Measurements from ENCODE around the gene ANKZF1.

Gene ANKZF1

GRCh38 chr2:219274361-219274921, 44.8 kb downstream of the ANKZF1 start:
- Histone ChIP-seq H3K9me3 (ENCODE audit: control insufficient read depth, insufficient read depth, low read length) (no peaks in the 10 kb centered on the region), H3K27ac (ENCODE audit: low read length) (no peak overlapping the region), H3K27me3 (ENCODE audit: control insufficient read depth, insufficient read depth, low read length) (no peaks in the 10 kb centered on the region), H3K4me3 (ENCODE audit: low read length) (no peak overlapping the region), H3K36me3 (ENCODE audit: control insufficient read depth, insufficient read depth, low read length) (no peaks in the 10 kb centered on the region), H3K4me1 (ENCODE audit: control insufficient read depth, insufficient read depth, low read length) (peaks cover 9% of the 10 kb centered on the region; the same call in 1 of the 2 replicates)
- DNase-seq (ENCODE audit: low read depth, low spot score) = no peak
- WGBS (ENCODE audit: insufficient coverage, insufficient read length) = no CpG with 5 or more reads among the region's 6 CpGs

DNA sequence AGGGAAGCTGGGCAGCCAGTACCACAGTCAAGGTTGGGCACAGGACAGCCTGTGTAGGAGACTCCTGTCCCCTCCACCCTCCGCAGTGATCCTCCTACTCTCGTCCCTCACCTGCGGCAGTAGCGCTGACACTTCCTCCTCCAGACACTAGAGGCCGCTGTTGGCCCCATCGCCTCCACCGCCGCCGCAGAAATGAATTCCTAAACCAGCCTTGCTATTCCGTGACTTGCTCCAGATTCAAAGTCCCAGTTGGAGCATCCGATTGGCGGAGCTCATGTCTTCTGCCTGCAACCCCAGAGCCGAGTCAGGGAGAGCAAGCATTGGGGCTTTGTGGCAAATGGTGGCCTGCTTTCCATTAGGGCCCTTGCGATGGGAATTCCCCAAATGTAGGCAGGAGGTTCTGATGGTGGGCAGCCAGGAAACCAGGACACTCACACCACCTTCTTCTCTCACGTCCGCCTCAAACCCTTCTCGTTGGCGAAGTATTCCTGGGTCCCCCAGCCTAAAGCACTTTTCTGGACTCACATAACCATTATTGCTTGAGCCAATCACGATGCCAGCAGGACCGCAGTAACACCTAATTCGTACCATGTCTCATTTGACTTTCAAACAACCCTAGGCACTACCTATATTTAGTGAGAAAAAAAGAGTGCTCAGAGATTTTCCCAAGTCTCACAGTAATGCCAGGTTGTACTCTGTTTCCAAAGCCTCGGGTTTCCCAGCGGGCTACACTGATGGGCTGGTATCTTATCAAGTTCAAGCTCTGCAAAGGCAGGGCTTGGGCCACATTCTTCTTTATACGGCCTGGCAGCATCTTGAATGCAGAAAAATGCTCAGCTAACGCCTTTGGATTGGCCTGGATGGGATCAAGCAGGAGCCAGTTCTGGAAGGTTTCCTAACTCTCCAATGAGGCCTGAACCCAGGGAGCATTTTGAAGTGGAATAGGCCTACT, 48.4 kb downstream of the ANKZF1 start:
- Histone ChIP-seq H3K4me3 (ENCODE audit: low read length) (no peak overlapping the region), H3K27ac (ENCODE audit: low read length) (no peak overlapping the region), H3K27me3 (ENCODE audit: control insufficient read depth, insufficient read depth, low read length) (no peaks in the 10 kb centered on the region), H3K4me1 (ENCODE audit: control insufficient read depth, insufficient read depth, low read length) (peaks cover 9% of the 10 kb centered on the region; the same call in 1 of the 2 replicates), H3K9me3 (ENCODE audit: control insufficient read depth, insufficient read depth, low read length) (no peaks in the 10 kb centered on the region), H3K36me3 (ENCODE audit: control insufficient read depth, insufficient read depth, low read length) (no peaks in the 10 kb centered on the region)
- DNase-seq (ENCODE audit: low read depth, low spot score) = peak; percentile 70
- no CpG with 5 or more reads among the region's 25 CpGs for WGBS (ENCODE audit: insufficient coverage, insufficient read length)

GRCh38 chr2:219278655-219279150, 49.1 kb downstream of the ANKZF1 start:
- WGBS (ENCODE audit: insufficient coverage, insufficient read length) = no CpG with 5 or more reads among the region's 9 CpGs
- H3K4me1 ChIP-seq (ENCODE audit: control insufficient read depth, insufficient read depth, low read length) = peaks cover 9% of the 10 kb centered on the region; the same call in 1 of the 2 replicates

GRCh38 chr2:219279151-219279915, 49.7 kb downstream of the ANKZF1 start, which contains the start of gene DNAJB2:
TSS of gene DNAJB2 (plus strand) at chr2:219279366. CDS start at chr2:219279834, 468 bp downstream.
- DNase-seq (ENCODE audit: low read depth, low spot score) = peak; percentile 88
- peak within 1 kb of the TSS; percentile 38; the same call in 1 of the 2 replicates for H3K4me3 ChIP-seq (ENCODE audit: low read length)
- H3K27ac ChIP-seq (ENCODE audit: low read length) = no peak within 1 kb of the TSS
- H3K27me3 ChIP-seq (ENCODE audit: control insufficient read depth, insufficient read depth, low read length) = no peaks in the 10 kb centered on the region
- H3K9me3 ChIP-seq (ENCODE audit: control insufficient read depth, insufficient read depth, low read length) = no peaks in the 10 kb centered on the region
- 0 out of 2 replicates have a peak, but pooled peaks cover 1% of the 10 kb centered on the region for H3K36me3 ChIP-seq (ENCODE audit: control insufficient read depth, insufficient read depth, low read length)
- WGBS (ENCODE audit: insufficient coverage, insufficient read length) = no CpG with 5 or more reads among the region's 65 CpGs
- peaks cover 7% of the 10 kb centered on the region; the same call in 1 of the 2 replicates for H3K4me1 ChIP-seq (ENCODE audit: control insufficient read depth, insufficient read depth, low read length)

More at GRCh38 chr2:219278655-219279150, 49.1 kb downstream of the ANKZF1 start:
- no peaks in the 10 kb centered on the region for H3K36me3 ChIP-seq (ENCODE audit: control insufficient read depth, insufficient read depth, low read length)
- no peak for DNase-seq (ENCODE audit: low read depth, low spot score)
- no peak overlapping the region for H3K27ac ChIP-seq (ENCODE audit: low read length)
- H3K9me3 ChIP-seq (ENCODE audit: control insufficient read depth, insufficient read depth, low read length) = no peaks in the 10 kb centered on the region
- H3K27me3 ChIP-seq (ENCODE audit: control insufficient read depth, insufficient read depth, low read length) = no peaks in the 10 kb centered on the region
- peak overlapping the region; percentile 38; the same call in 1 of the 2 replicates for H3K4me3 ChIP-seq (ENCODE audit: low read length)

DNA sequence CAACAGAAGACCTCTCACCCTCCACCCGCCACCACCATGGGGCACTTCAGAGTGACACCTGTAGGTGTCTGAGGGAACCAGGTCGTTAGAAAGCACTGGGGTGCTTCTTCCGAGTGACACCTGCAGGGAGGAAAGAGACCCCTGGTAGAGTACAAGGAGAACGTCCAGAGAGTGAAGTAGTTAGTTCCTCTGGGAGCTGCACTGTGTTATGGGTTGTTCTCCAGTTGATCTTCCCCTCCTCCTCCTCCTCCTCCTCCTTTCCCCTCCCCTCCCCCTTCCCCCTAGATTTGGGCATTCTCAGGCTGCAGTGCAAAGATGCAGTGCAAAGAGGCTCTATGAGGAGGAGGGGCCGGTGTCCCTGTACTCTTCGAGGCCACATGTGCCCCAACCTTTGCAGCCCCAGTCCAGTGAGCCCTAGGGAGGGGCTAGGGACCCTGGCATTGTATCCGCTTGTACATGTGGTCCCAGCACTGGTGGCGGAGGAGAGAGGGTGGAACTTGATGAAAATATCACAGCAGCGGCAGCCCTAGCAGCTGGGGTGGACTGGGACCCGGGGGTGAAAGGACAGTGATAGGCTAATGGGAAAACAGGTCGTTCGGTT, 50.4 kb downstream of the ANKZF1 start:
- H3K27ac ChIP-seq (ENCODE audit: low read length) = no peak overlapping the region
- H3K4me1 ChIP-seq (ENCODE audit: control insufficient read depth, insufficient read depth, low read length) = peaks cover 7% of the 10 kb centered on the region; the same call in 1 of the 2 replicates
- H3K9me3 ChIP-seq (ENCODE audit: control insufficient read depth, insufficient read depth, low read length) = no peaks in the 10 kb centered on the region
- H3K27me3 ChIP-seq (ENCODE audit: control insufficient read depth, insufficient read depth, low read length) = no peaks in the 10 kb centered on the region
- no peak for DNase-seq (ENCODE audit: low read depth, low spot score)
- peaks cover 4% of the 10 kb centered on the region; the same call in 1 of the 2 replicates for H3K36me3 ChIP-seq (ENCODE audit: control insufficient read depth, insufficient read depth, low read length)
- whole genome bisulfite sequencing (ENCODE audit: insufficient coverage, insufficient read length) = no CpG with 5 or more reads among the region's 12 CpGs
- peak overlapping the region; percentile 30; the same call in 1 of the 2 replicates for H3K4me3 ChIP-seq (ENCODE audit: low read length)

DNA sequence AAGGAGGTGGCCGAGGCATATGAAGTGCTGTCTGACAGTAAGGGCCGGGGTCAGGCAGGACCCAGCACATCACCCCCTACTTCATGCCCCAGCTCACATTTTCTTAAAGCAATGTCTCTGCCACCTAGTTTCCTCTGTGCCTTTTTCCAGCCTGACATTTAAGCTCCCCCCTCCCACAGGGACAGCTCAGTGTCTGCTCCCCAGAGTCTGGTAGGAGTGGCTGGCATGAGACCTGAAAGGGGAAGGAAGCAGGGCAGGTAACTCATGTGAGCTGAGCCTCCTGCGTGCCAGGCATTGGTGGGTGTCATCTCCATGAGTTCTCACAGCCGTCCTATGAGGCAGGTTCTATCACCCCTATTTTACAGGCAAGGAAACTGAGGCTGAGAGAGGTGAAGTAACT, 51.0 kb downstream of the ANKZF1 start:
- Histone ChIP-seq H3K4me1 (ENCODE audit: control insufficient read depth, insufficient read depth, low read length) (peaks cover 8% of the 10 kb centered on the region), H3K27ac (ENCODE audit: low read length) (no peak overlapping the region), H3K36me3 (ENCODE audit: control insufficient read depth, insufficient read depth, low read length) (peaks cover 4% of the 10 kb centered on the region; the same call in 1 of the 2 replicates), H3K27me3 (ENCODE audit: control insufficient read depth, insufficient read depth, low read length) (no peaks in the 10 kb centered on the region), H3K4me3 (ENCODE audit: low read length) (no peak overlapping the region), H3K9me3 (ENCODE audit: control insufficient read depth, insufficient read depth, low read length) (no peaks in the 10 kb centered on the region)
- WGBS (ENCODE audit: insufficient coverage, insufficient read length) = no CpG with 5 or more reads among the region's 4 CpGs
- no peak for DNase-seq (ENCODE audit: low read depth, low spot score)

DNA sequence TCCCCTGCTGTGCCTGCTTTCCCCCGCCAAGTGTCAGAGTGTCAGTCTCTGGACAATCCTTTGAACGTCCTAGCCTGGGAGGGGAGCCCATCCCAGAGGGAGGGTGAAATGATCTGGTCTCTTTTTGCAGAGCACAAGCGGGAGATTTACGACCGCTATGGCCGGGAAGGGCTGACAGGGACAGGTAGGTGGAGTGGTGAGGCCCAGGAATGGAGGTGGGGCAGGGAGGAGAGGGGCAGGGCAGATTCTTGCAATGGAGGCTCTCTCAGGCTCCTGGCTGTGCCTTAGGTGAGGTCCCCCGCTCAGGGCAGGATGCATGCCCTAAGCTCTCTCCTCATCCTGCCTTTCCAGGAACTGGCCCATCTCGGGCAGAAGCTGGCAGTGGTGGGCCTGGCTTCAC, 52.0 kb downstream of the ANKZF1 start:
- Histone ChIP-seq H3K9me3 (ENCODE audit: control insufficient read depth, insufficient read depth, low read length) (no peaks in the 10 kb centered on the region), H3K4me1 (ENCODE audit: control insufficient read depth, insufficient read depth, low read length) (peaks cover 11% of the 10 kb centered on the region), H3K27me3 (ENCODE audit: control insufficient read depth, insufficient read depth, low read length) (no peaks in the 10 kb centered on the region), H3K4me3 (ENCODE audit: low read length) (no peak overlapping the region), H3K27ac (ENCODE audit: low read length) (no peak overlapping the region), H3K36me3 (ENCODE audit: control insufficient read depth, insufficient read depth, low read length) (peaks cover 4% of the 10 kb centered on the region; the same call in 1 of the 2 replicates)
- DNase-seq (ENCODE audit: low read depth, low spot score) = no peak
- WGBS (ENCODE audit: insufficient coverage, insufficient read length) = no CpG with 5 or more reads among the region's 8 CpGs

GRCh38 chr2:219282375-219282774, 52.8 kb downstream of the ANKZF1 start:
- Histone ChIP-seq H3K36me3 (ENCODE audit: control insufficient read depth, insufficient read depth, low read length) (peaks cover 4% of the 10 kb centered on the region; the same call in 1 of the 2 replicates), H3K4me1 (ENCODE audit: control insufficient read depth, insufficient read depth, low read length) (peaks cover 14% of the 10 kb centered on the region), H3K27me3 (ENCODE audit: control insufficient read depth, insufficient read depth, low read length) (no peaks in the 10 kb centered on the region), H3K9me3 (ENCODE audit: control insufficient read depth, insufficient read depth, low read length) (no peaks in the 10 kb centered on the region), H3K27ac (ENCODE audit: low read length) (no peak overlapping the region), H3K4me3 (ENCODE audit: low read length) (no peak overlapping the region)
- WGBS (ENCODE audit: insufficient coverage, insufficient read length) = no CpG with 5 or more reads among the region's 5 CpGs
- DNase-seq (ENCODE audit: low read depth, low spot score) = no peak

- no peaks in the 10 kb centered on the region for H3K9me3 ChIP-seq (ENCODE audit: control insufficient read depth, insufficient read depth, low read length)
- no CpG with 5 or more reads among the region's 17 CpGs for WGBS (ENCODE audit: insufficient coverage, insufficient read length)
- no peak for DNase-seq (ENCODE audit: low read depth, low spot score)
- no peaks in the 10 kb centered on the region for H3K27me3 ChIP-seq (ENCODE audit: control insufficient read depth, insufficient read depth, low read length)
- H3K4me1 ChIP-seq (ENCODE audit: control insufficient read depth, insufficient read depth, low read length) = peaks cover 11% of the 10 kb centered on the region
- no peak overlapping the region for H3K4me3 ChIP-seq (ENCODE audit: low read length)
- no peak overlapping the region for H3K27ac ChIP-seq (ENCODE audit: low read length)
- peaks cover 4% of the 10 kb centered on the region; the same call in 1 of the 2 replicates for H3K36me3 ChIP-seq (ENCODE audit: control insufficient read depth, insufficient read depth, low read length)
These were observed 53.5 kb downstream of the ANKZF1 start for GRCh38 chr2:219282943-219283581.

Data from iPS DF 6.9 (cell line).